ENCODE measurements around the gene ACOT9.
"Not testable (repeated sequence)": the region's sequence is repeated elsewhere in the genome, so short reads cannot be mapped to it uniquely, and the experiment has no call there.

The ACOT9 gene

GRCh38 chrX:23742697-23743622, at the start of gene ACOT9:
Gene ACOT9, minus strand, starts transcription at chrX:23743276. Its CDS starts 132 bp downstream, at chrX:23743144.
- peak; percentile 77 for DNase-seq

GRCh38 chrX:23790155-23790497, 47.0 kb upstream of the ACOT9 start:
- no peak for DNase-seq

- DNase-seq: no peak
These were observed 46.5 kb upstream of the ACOT9 start for GRCh38 chrX:23789386-23790154.

DNA sequence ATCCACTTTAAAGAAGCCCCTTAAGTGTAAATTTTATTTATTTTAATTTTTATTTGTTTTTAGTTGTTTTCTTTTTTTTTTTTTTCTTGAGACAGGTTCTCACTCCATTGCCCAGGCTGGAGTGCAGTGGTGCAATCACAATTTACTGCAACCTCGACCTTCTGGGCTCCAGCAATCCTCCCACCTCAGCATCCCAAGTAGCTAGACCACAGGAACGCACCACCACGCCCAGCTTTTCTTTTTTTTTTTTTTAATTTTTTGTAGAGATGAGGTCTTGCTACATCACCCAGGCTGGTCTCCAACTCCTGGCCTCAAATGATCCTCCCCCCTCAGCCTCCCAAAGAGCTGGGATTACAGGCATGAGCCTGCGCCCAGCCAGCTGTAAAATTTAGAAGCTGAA, 45.9 kb upstream of the ACOT9 start:
- DNase-seq: no peak

- no peak for DNase-seq
These were observed 45.4 kb upstream of the ACOT9 start for GRCh38 chrX:23788521-23788920.

DNA sequence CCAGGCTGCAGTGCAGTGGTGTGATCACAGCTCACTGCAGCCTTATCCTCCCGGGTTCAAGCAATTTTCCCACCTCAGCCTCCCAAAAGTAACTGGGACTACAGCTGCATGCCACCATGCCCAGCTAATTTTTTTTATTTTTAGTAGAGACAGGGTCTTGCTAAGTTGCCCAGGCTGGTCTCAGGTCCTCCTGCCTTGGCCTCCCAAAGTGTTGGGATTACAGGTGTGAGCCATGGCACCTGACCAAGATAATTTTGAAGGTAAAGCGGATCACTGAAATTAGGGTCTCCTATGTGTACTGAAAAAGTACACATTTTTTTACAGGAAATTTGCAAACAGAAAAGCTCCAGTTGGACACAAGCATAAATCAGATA, 44.7 kb upstream of the ACOT9 start:
- DNase-seq: no peak

DNA sequence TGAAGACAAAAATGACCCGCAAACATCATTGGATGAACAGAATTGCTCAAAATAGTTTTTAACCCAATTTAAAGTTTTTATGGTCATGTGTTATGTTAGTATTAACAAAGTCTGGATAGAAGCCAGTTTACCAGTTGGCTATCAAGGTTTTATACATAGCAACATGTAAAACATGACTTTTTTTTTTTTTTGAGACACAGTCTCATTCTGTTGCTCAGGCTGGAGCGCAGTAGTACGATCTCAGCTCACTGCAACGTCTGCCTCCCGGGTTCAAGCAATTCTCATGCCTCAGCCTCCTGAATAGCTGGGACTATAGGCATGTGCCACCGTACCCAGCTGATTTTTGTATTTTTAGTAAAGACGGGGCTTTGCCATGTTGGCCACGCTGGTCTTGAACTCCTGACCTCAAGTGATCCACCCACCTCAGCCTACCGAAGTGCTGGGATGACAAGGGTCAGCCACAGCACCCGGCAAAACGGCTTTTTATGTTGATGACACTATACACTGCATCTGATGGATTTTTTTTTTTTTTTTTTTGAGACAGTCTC, 43.3 kb upstream of the ACOT9 start:
- DNase-seq: no peak

DNA sequence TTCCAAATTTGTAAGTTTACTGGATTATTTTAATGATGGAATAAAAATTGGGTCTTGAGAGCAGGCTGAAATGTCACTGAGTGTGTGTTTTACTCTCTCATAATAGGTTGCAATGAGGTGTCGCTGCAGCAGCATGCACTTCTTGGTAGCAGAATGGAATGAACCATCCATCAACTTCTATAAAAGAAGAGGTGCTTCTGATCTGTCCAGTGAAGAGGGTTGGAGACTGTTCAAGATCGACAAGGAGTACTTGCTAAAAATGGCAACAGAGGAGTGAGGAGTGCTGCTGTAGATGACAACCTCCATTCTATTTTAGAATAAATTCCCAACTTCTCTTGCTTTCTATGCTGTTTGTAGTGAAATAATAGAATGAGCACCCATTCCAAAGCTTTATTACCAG, 42.5 kb upstream of the ACOT9 start:
- no peak for DNase-seq

- no peak for DNase-seq
These were observed 41.6 kb upstream of the ACOT9 start for GRCh38 chrX:23784470-23785331.

- DNase-seq: no peak
These were observed 40.8 kb upstream of the ACOT9 start for GRCh38 chrX:23783589-23784469.

DNA sequence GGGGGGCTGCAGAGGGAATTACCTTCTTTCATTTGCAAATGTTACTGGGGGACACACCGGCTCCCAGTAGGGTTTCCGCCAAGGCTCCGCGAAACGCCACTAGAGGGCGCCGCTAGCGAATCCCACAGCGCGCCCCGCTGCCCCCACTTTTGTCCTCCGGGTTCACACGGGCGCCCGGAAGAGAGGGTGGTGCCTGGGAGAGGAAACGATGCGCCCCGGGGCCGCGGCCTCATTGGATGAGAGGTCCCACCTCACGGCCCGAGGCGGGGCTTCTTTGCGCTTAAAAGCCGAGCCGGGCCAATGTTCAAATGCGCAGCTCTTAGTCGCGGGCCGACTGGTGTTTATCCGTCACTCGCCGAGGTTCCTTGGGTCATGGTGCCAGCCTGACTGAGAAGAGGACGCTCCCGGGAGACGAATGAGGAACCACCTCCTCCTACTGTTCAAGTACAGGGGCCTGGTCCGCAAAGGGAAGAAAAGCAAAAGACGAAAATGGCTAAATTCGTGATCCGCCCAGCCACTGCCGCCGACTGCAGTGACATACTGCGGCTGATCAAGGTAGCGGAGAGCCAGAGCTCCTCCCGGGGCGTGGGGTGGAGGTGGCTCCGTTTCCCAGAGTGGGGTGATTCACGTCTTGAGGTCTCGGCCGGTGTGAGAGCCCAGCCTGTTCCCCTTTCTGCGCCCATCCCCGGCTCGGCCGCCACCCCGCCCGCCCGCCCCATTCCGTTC, 40.0 kb upstream of the ACOT9 start, which contains the start of gene SAT1:
Gene SAT1 (plus strand): TSS at position 311 of the 726 bp plus-strand sequence. CDS start 179 bp downstream, at position 490.
- DNase-seq: peak; percentile 79

DNA sequence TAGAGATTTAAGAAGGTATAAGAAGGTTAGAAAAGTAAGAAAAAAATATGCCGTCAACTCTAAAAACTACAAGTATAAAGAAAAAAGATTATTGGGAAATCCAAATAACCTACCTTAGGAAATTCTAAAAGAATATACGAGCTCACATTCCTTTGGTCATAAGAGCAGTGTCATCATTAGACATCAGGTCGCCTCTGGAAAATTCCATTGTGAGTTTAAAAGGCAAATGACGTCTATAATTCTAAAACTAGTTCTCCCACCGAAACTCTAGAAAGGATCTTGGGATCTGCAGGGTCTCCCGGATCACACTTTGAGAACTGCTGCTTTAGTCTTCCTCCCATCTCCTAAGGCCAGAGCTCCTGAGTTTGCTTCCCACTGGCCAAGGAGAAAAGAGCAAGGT, 39.4 kb upstream of the ACOT9 start:
- no peak for DNase-seq

DNA sequence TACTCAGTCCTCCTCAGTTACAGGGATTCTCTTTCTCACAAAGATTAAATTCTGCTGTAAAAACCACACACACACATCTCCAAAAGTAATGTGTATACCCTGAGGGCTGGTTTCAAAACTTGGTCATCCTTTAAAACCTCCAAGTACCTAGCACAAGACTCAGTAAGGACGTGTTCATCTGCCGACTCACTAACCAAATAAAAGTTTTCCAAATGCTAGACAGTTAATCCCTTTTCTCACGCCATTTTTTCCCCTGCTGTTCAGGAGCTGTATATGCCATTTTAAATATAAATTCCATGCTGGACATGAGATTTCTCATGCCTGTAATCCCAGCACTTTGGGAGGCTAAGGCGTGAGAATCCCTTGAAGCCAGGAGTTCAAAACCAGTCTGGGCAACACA, 35.9 kb upstream of the ACOT9 start:
- DNase-seq: no peak

- no peak for DNase-seq
These were observed 33.3 kb upstream of the ACOT9 start for GRCh38 chrX:23776363-23776762.

GRCh38 chrX:23773601-23774175, 30.6 kb upstream of the ACOT9 start:
- DNase-seq: no peak

- not testable (repeated sequence) for DNase-seq
These were observed 28.0 kb upstream of the ACOT9 start for GRCh38 chrX:23771086-23771485.

- no peak for DNase-seq
These were observed 27.1 kb upstream of the ACOT9 start for GRCh38 chrX:23770142-23770541.

- no peak for DNase-seq
These were observed 23.8 kb upstream of the ACOT9 start for GRCh38 chrX:23766650-23767551.

DNA sequence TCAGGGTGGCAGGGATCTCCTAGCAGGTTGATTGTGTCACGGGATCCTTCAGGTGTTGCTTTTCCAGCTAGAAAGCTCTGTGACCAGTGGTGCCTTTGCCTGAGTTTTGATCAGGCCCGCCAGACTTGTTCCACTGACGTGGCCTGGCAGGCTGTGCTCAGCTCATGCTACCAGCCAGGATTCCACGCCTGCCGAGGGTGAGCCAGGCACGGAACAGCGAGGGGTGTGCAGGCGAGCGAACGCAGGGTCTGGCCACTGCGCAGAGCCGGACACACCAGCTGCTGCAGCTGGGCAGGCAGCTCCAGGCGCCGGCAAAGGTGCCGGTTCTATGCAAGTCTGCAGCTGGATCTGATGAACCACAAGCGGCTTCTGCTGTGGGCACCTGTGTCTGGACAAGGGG, 22.8 kb upstream of the ACOT9 start:
- no peak for DNase-seq

GRCh38 chrX:23765449-23765848, 22.4 kb upstream of the ACOT9 start:
- no peak for DNase-seq

All from NCI-H774 (cell line).